CD1c-positive myeloid dendritic cell (primary cell): Measurements from ENCODE around the gene DDI1.
"Not testable (repeated sequence)": the region's sequence is repeated elsewhere in the genome, so short reads cannot be mapped to it uniquely, and the experiment has no call there.

ENCODE experiments used
- DNase-seq: peaks from one replicate; pipeline ENCODE4 v3.0.0-alpha.2; 2016; ENCODE audit errors: extremely low spot score

DDI1 gene

GRCh38 chr11:104041792-104042191 lies 5.4 kb downstream of the DDI1 start:
- DNase-seq: no peak

- DNase-seq: no peak
These were observed 6.7 kb downstream of the DDI1 start for GRCh38 chr11:104043142-104043541.

- DNase-seq: no peak
These were observed 7.3 kb downstream of the DDI1 start for GRCh38 chr11:104043678-104044239.

- no peak for DNase-seq
These were observed 9.9 kb downstream of the DDI1 start for GRCh38 chr11:104046331-104046730.

GRCh38 chr11:104046858-104047257 lies 10.4 kb downstream of the DDI1 start:
- not testable (repeated sequence) for DNase-seq

- peak; percentile 28 for DNase-seq
These were observed 12.7 kb downstream of the DDI1 start for GRCh38 chr11:104049116-104049515.

- DNase-seq: no peak
These were observed 15.3 kb downstream of the DDI1 start for GRCh38 chr11:104051778-104052177.

- no peak for DNase-seq
These were observed 17.5 kb downstream of the DDI1 start for GRCh38 chr11:104053743-104054478.

- no peak for DNase-seq
These were observed 18.6 kb downstream of the DDI1 start for GRCh38 chr11:104054911-104055529.

- no peak for DNase-seq
These were observed 19.2 kb downstream of the DDI1 start for GRCh38 chr11:104055596-104055995.

- no peak for DNase-seq
These were observed 21.5 kb downstream of the DDI1 start for GRCh38 chr11:104057908-104058307.

- no peak for DNase-seq
These were observed 22.2 kb downstream of the DDI1 start for GRCh38 chr11:104058680-104059079.

- DNase-seq: no peak
These were observed 23.8 kb downstream of the DDI1 start for GRCh38 chr11:104060004-104060794.

GRCh38 chr11:104060820-104061219 lies 24.4 kb downstream of the DDI1 start:
- no peak for DNase-seq

GRCh38 chr11:104061853-104062521 lies 25.5 kb downstream of the DDI1 start:
- peak; percentile 59 for DNase-seq

GRCh38 chr11:104064034-104064630 lies 27.7 kb downstream of the DDI1 start:
- DNase-seq: peak; percentile 21

GRCh38 chr11:104067534-104067933 lies 31.1 kb downstream of the DDI1 start:
- DNase-seq: no peak

GRCh38 chr11:104073950-104074705 lies 37.7 kb downstream of the DDI1 start:
- peak; percentile 77 for DNase-seq

- no peak for DNase-seq
These were observed 38.7 kb downstream of the DDI1 start for GRCh38 chr11:104075091-104075490.

- peak; percentile 30 for DNase-seq
These were observed 39.3 kb downstream of the DDI1 start for GRCh38 chr11:104075706-104076105.

- DNase-seq: no peak
These were observed 40.0 kb downstream of the DDI1 start for GRCh38 chr11:104076455-104076854.
